OCI-LY1 (cell line): Measurements from ENCODE around the gene ALX1.

ENCODE experiments used
- CTCF ChIP-seq: fragments of 200-600 bp; sonication (generic), shearing (Covaris generic); IDR thresholded peaks from 2 replicates; pipeline ENCODE4 v1.5.1; 2017; ENCODE audit warnings: mild to moderate bottlenecking, antibody characterized with exemption, low read length, moderate library complexity, mixed read lengths
- EZH2 ChIP-seq: fragments of 200-600 bp; sonication (generic), shearing (Covaris generic); IDR thresholded peaks from 2 replicates; pipeline ENCODE4 v1.8.0; 2017; ENCODE audit warnings: borderline replicate concordance, mixed run types, mild to moderate bottlenecking, antibody characterized with exemption, low read length, moderate library complexity, mixed read lengths

GRCh38 chr12:85348779-85349178 is 68.8 kb downstream of the ALX1 start:
- TF ChIP-seq CTCF = no peak
- TF ChIP-seq EZH2 = no peak
